GM12873 (cell line): ENCODE results near the gene COL1A2.

Source experiments
- CTCF ChIP-seq: IDR thresholded peaks from 2 replicates; pipeline ENCODE4 v1.5.1; 2012; ENCODE audit warnings: low read depth, mild to moderate bottlenecking, moderate library complexity, low read length, control low read depth; ENCODE audit not compliant: insufficient read depth; ENCODE audit errors: missing control alignments

COL1A2 gene

GRCh38 chr7:94392393-94392786, 2.3 kb upstream of the COL1A2 start:
- no peak for TF ChIP-seq CTCF

GRCh38 chr7:94393246-94394108, 1.2 kb upstream of the COL1A2 start:
- no peak for TF ChIP-seq CTCF

- TF ChIP-seq CTCF: no peak
Measured at GRCh38 chr7:94394109-94394436, 622 bp upstream of the COL1A2 start.

GRCh38 chr7:94395141-94396036, 694 bp downstream of the COL1A2 start:
- peak; percentile 80 for TF ChIP-seq CTCF

GRCh38 chr7:94396037-94396431, 1.3 kb downstream of the COL1A2 start:
- no peak for TF ChIP-seq CTCF

GRCh38 chr7:94396596-94396995, 1.9 kb downstream of the COL1A2 start:
- TF ChIP-seq CTCF: no peak

GRCh38 chr7:94397722-94398121, 3.0 kb downstream of the COL1A2 start:
- no peak for TF ChIP-seq CTCF
